ENCODE measurements around the gene MYMX.
A peak's percentile ranks its signal among the peaks of the same experiment; 100 is the strongest.

The MYMX gene

DNA sequence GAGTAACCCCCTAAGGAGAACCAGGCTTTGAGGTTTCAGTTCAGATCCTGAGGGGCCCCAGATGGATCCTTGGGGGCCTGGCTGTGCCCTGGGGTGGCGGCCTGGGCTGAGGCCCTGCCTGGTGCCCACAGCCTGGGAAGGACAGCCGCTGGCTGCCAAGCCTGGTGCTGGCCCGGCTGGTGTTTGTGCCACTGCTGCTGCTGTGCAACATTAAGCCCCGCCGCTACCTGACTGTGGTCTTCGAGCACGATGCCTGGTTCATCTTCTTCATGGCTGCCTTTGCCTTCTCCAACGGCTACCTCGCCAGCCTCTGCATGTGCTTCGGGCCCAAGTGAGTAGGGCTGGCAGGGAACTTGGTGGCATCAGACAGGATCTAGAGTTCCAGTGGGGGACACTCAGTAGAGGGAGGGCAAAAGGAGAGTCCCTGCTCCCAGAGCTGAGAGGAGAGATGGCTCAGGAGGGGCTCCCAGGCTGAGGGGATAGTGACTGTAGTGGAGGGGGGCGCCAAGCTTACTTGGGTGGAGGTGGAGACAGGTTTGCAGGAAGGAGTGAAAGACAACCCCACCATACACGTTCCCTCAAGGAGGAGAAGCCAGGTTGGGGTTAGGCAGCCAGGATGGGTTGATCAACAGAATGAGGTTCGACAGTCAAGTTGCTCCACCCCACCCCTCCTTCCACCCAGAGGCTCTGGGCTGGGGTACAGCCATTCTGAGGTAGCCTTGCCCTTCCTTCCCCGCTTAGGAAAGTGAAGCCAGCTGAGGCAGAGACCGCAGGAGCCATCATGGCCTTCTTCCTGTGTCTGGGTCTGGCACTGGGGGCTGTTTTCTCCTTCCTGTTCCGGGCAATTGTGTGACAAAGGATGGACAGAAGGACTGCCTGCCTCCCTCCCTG lies 16.2 kb downstream of the MYMX start:
- DNase-seq (ENCODE audit: low read depth) = no peak

DNA sequence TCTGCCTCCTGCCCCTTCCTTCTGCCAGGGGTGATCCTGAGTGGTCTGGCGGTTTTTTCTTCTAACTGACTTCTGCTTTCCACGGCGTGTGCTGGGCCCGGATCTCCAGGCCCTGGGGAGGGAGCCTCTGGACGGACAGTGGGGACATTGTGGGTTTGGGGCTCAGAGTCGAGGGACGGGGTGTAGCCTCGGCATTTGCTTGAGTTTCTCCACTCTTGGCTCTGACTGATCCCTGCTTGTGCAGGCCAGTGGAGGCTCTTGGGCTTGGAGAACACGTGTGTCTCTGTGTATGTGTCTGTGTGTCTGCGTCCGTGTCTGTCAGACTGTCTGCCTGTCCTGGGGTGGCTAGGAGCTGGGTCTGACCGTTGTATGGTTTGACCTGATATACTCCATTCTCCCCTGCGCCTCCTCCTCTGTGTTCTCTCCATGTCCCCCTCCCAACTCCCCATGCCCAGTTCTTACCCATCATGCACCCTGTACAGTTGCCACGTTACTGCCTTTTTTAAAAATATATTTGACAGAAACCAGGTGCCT lies 16.9 kb downstream of the MYMX start:
- DNase-seq (ENCODE audit: low read depth) = no peak

DNA sequence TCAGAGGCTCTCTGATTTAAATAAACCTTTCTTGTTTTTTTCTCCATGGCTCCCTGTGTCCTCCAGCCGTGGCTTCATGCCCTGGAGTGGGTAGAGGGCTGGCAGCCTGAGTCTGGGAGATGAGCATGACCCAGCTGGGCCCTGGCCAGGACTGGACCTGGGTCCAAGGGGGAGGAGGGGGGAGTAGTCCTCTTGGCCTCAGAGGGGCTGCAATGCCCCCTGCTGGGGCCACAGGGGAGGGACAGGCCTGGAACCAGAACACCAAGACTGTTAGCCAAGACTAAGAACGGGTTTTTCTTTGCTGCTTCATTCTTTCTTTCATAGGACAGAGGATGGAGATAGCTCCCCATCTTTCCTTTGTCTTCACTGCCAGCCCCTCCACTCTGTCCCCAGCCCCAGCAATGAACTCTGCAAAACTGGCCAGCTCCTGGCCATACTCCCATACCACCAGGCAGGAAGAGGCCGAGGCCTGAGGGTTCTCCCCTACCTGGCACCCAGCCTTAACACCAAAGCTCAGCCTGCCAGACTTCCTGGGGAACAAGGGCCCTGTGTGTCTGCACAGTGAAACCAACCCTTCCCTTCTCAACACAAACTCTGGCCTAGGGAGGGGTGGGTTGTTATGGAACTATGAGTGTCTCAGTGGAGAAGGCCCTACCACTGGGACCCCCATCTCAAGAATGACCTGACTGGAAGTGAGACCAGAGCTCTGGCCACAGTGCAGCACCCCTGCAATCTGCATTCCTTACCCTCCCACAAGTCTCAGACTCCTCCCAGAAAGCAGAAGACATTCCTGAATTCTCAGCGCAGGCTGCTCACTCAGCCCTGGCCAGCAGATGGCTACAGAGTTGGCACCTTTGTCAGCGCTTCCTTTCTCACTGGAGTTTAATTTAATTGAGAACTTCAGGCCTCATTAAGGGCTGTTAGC lies 17.6 kb downstream of the MYMX start:
- peak; percentile 51 for DNase-seq (ENCODE audit: low read depth)

DNA sequence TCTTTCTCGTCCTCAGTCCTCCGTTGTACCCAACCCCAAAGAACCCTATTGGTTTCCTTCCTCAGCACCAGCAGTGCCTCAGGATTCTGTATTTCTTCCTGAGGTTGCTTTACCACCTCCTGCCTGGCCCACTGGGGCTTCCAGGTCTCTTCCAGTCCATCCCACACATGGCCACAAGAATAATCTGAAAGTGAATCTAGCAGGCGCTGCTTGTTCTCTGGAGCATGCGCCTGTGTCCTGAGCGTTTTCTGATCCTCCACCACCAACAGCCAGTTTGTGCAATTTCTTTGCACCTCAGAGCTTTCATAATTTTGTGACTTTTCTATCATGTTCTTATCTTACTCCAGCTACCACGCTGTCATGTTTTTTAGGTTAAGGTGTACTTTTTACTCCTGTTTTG lies 18.5 kb downstream of the MYMX start:
- DNase-seq (ENCODE audit: low read depth) = no peak

DNA sequence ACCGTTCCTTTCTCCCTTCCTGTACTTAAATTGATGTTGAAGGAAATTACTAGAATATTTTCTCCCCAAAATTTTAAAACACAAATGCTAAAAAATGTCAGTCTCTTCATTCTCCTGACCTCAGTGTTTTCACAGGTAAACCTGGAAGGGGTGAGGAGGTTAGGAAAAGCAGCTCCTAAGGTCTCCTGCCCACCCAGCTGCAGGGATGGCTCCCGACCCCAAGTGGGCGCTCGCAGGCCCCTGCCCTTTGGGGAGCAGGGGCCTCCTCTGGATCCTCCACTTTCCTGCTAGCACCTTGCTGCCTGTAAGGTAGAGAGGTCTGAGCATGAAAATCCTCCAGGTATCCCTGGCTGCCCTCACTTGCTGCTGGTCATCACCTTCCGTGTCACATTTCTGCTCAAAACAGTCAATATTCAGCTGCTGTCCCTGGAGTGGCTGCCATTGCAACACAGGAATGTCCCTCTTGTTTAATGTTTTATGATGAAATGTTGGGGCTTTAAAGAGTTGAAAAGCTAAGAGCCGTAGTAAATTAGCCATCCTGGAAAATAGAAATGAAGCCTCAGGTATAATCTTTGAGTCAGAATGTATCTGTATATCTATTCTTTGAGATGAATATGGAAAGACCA lies 19.3 kb downstream of the MYMX start:
- DNase-seq (ENCODE audit: low read depth) = no peak

DNA sequence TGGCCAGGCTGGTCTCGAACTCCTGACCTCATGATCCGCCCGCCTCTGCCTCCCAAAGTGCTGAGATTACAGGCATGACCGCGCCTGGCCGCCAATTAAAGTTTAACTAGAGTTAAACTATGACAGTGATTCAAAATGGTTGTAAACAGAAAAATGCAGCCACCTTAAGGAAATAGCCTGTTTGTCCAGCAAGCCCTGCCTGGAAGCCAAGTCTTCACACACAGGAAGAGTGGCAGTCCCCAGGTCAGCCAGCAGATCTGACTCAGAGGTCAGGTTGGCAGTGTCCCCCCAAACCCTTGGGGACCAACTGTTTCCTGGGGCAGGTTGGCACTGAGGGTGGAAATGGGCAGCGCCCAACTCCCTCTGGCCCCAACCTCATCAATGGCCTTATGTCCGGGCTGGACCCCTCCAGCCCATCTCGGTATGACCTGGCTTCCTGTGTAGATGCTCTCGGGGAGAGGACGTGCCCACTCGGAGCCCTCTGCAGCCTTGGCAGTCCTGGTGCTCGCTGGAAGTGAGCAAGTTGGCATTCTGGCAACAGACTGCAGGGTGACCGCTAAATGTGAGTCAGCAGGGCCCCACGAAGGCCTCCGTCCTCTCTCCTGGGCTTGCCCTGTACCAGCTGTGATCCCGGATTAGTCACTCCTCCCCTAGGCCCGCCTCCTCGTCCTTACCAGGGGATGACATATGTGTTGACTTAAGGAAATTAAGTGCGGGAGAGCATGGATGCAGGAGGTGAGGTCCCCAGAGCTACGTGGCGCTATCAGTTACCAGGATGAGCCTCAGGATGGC lies 20.5 kb downstream of the MYMX start:
- DNase-seq (ENCODE audit: low read depth) = peak; percentile 93

DNA sequence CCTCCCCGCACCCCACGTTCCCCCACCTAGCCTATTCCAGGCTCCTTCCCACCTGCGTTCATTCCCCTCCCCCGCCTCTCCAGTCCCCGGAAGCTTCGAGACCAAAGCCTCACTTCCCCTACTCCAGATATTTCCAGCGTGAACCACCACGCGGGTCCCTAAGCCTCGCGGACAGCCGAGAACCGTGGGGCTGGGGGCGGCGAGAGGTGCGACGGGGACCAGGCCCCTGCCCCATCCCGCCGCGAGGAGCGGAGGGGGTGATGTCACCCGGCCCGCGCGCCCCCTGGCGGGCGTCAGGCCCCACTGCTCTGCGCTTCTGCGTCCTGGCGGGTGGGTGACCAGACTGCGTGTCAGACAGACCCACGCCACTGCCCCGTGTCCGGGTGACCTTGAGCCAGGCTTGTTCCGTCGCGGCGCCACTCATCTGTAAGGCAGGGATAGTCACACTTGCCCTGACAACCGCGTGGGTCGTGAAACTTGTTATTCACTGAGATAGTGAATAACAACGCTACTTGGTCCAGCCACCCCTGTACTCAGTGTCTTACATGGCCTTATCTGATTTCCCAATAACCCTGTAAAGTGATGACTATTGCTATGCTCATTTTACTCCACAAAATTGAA lies 21.2 kb downstream of the MYMX start:
- peak; percentile 46 for DNase-seq (ENCODE audit: low read depth)

DNA sequence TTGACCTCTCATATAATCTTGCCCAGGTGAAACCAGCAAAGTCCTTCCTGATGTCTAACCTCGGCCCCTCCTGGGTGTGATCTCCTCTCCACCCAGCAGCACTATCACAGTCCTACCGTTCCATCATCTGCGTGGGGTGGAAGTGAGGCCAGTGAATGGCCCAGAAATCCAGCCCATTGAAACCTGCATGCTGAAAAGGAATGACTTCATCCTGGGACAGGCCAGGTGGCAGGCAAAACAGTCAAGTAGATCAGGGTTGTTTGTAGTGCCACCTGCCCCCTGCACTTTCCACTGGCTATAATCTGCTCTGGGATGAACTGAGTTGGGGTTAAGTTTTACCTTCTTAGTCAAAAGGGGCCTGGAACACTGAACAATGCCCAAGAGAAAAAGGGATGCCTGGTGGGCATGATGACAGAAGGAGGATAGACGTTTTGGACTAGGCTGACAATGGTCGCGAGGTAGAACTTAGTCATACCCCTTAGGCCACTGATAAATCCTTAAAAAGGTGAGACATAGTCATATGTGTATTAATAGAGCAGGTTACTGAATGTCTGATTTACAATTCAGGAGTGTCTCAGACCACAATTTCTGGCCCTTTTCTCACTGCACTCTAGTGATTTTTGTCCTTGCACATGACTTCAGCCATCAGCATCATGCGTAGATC lies 22.1 kb downstream of the MYMX start:
- DNase-seq (ENCODE audit: low read depth) = no peak

DNA sequence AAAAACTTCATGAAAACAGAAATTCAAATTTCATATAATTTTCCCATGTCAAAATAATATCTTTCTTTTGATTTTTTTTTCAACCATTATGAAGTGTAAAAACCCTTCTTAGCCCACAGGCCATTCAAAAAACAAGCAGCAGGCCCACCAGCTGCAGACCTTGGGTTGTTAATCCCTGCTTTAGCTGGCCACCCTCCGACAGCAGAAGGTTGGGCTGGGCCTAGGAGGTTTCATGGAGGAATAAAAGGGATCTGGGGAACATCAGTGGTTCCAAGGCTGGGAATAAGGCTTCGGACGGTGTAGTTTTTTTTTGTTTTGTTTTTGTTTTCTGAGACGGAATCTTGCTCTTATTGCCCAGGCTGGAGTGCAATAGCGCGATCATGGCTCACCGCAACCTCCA lies 26.6 kb downstream of the MYMX start:
- DNase-seq (ENCODE audit: low read depth) = no peak

DNA sequence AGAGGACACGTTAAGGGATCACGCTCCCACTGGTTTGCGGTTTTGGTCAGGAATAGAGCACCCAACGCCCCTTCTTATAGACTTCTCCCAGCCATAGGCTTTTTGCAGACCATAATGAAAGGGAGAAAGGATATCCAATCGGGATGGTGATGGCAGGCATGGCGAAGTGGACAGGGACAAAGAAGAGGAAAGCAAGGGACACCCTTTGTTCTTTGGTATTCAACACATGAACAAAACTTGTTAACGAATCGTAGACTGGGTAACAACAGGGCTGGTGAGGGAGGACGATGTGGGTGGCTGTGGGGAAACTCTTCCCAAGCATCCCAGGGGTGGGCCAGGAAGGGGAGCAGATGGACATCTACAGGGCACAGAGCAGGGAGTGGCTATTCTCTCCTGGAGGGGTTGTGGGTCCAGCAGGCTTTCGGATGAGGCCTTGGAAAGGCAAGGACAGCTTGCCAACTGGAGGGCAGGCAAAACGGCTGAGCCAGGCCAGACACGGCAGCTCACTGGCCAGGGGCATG lies 28.7 kb downstream of the MYMX start:
- no peak for DNase-seq (ENCODE audit: low read depth)

DNA sequence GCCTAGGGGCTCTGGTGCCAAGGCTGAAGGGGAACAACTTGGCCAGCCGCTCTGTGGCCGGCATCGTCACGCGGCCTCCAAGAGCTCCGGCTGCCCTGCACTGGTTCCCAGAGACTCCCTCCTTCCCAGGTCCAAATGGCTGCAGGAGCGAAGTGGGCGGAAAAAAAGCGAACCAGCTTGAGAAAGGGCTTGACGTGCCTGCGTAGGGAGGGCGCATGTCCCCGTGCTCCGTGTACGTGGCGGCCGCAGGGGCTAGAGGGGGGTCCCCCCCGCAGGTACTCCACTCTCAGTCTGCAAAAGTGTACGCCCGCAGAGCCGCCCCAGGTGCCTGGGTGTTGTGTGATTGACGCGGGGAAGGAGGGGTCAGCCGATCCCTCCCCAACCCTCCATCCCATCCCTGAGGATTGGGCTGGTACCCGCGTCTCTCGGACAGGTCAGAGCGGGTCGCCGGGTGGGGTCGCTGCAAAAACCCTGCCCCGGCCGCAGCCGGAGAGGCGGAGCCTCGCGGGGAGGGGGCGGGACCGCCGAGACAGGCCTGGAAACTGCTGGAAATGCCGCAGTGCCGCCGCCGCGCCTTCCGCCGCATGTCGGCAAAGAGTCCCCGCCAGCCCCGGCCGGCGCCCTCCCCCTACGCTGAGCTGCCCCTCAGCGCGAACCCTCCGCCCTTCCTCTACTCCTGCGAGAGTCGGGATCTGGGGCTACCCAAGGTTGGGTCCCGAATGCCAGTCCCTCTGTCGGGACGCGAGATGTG lies 29.4 kb downstream of the MYMX start:
- DNase-seq (ENCODE audit: low read depth) = peak; percentile 59

DNA sequence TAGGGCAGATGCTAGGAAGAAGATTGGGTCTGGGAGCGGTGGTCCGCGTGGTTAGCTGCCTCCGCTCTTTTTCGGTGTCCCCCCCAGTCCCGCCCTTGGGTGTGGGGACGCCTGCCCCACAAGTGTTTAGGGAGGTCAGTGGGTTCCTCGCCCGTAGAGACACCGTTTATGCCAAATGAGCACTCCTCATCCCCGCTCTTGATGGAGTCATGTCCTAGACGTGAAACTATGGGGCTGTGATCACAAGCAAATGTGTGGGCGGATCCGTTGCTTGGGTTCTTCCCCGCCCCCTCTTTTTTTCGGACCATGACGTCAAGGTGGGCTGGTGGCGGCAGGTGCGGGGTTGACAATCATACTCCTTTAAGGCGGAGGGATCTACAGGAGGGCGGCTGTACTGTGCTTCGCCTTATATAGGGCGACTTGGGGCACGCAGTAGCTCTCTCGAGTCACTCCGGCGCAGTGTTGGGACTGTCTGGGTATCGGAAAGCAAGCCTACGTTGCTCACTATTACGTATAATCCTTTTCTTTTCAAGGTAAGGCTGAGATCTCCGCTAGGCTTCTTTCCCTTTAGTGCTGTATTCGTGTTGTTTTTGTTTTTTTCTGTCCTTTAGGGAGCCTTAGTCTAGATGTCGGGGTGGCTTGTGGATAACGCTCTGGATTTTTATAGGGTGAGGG lies 30.1 kb downstream of the MYMX start, which contains the start of gene HSP90AB1:
TSS of gene HSP90AB1 (plus strand) at position 439 of the 675 bp plus-strand sequence. CDS start 1,529 bp downstream, outside the sequence.
- DNase-seq (ENCODE audit: low read depth) = peak; percentile 92

DNA sequence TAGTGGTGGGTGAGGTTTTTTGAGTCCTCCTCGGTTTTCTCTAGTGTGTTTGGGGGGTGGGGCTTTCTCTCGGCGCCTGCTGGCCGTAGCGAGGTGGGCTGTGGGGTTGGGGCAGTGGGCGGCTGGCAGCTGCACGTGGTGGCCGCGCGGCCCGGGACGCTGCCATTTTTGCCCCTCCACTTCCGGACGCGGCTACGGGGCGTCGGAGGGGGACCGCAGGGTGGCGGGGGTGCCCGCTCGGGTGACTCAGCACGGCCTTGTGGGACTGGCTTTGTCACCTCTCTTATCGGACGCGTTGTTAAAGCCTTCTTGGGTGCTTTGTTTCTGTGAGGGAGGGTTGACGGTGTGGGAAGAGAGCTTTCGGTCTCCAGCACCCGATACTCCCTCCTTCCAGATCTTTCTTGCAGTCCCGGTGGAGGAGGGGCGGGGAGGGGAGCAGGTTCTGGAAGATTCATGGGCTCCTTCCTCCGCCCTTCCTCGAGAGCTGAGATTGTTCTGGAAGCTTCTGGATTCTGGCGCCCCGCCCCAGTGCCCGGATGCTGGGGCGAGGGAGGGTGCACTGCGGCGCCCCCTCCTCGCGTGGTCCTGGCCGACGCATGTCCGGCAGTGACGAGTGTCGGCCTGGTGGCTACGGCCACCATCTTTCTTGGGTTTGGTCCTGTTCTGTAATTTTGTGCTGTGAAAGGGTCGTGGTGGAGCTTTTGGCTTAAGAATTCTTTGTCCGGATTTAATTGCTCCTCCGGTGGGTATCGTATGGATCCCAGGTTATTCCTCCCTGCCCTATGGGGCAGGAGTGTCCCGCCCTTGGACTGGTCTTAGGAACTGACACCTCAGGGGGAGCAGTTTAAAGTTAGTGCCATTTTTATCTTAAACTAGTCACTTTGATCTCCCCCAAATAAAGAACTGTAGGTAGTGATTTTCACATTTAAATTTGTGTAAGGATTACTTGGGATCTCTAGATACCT lies 30.9 kb downstream of the MYMX start:
- DNase-seq (ENCODE audit: low read depth) = no peak

DNA sequence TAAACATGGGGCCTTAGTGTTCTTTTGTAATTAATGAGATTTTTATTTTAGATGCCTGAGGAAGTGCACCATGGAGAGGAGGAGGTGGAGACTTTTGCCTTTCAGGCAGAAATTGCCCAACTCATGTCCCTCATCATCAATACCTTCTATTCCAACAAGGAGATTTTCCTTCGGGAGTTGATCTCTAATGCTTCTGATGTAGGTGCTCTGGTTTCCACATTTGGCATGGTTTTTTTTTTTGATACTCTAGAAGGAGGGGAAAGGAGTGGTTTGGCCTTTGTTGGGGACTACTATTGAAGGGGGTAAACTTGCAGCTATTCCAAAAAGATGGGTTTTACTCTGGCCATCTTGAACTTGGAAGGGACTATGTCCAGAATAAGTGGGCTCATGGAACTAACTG lies 31.9 kb downstream of the MYMX start:
- no peak for DNase-seq (ENCODE audit: low read depth)

DNA sequence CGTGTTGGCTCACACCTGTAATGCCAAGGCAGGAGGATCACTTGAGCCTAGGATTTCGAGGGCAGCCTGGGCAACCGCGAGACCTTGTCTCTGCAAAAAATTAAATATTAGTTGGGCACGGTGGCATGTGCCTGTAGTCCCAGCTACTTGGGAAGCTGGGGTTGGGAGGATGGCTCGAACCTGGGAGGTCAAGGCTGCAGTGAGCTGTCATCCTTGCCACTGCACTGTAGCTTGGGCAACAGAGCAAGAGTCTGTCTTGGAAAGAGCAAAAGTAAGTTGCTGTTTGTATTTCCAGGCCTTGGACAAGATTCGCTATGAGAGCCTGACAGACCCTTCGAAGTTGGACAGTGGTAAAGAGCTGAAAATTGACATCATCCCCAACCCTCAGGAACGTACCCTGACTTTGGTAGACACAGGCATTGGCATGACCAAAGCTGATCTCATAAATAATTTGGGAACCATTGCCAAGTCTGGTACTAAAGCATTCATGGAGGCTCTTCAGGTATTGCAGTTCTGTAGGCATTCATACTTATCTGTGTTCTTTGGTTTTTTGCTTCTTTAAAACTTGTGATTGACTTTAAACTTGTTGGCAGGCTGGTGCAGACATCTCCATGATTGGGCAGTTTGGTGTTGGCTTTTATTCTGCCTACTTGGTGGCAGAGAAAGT lies 32.5 kb downstream of the MYMX start:
- DNase-seq (ENCODE audit: low read depth) = no peak

DNA sequence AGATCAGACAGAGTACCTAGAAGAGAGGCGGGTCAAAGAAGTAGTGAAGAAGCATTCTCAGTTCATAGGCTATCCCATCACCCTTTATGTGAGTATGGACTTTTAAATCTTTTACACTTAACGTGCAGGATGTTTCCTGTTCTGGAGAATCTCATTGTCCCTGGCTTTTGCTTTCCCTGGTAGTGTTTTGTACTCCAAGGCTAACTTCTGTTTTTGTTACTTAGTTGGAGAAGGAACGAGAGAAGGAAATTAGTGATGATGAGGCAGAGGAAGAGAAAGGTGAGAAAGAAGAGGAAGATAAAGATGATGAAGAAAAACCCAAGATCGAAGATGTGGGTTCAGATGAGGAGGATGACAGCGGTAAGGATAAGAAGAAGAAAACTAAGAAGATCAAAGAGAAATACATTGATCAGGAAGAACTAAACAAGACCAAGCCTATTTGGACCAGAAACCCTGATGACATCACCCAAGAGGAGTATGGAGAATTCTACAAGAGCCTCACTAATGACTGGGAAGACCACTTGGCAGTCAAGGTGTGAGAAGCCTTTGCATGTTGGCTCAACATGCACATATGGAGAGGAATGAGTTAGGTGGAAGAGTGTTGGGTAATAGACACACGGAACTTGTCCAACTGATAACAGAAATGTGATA lies 33.5 kb downstream of the MYMX start:
- no peak for DNase-seq (ENCODE audit: low read depth)

All from GM04504 (cell line).